GM12878 (cell line): Measurements from ENCODE around the gene TEX264. TPM values are rescaled to one million over a fixed set of nuclear protein-coding genes. Genes with fewer than 3 reads are reported as not detected.

Source experiments
- CBX3 ChIP-seq: fragments of 200-600 bp; sonication (generic); IDR thresholded peaks from 2 replicates; pipeline ENCODE4 v1.6.1; 2016; ENCODE audit warnings: low read depth, borderline replicate concordance
- CEBPZ ChIP-seq: fragments of 150-350 bp; IDR thresholded peaks from 2 replicates; pipeline ENCODE4 v1.6.1; 2016; ENCODE audit warnings: low read depth, low read length
- DPF2 ChIP-seq: fragments of 450-650 bp; IDR thresholded peaks from 2 replicates; pipeline ENCODE4 v1.6.1; 2017; ENCODE audit warnings: mild to moderate bottlenecking
- EP300 ChIP-seq, 2 experiments: fragments of 150-350 bp in 1 of 2; IDR thresholded peaks; 2 replicates each; pipeline ENCODE4 v1.6.1; 2011 to 2012; ENCODE audit warnings: low read depth in 2 of 2, low read length in 2 of 2, borderline replicate concordance in 1 of 2, improper control_type of control experiment in 1 of 2, inconsistent platforms in 1 of 2; ENCODE audit not compliant: control insufficient read depth in 1 of 2
- ETV6 ChIP-seq, 2 experiments: fragments of 450-650 bp in 1 of 2; IDR thresholded peaks in 1 of 2; conservative IDR thresholded peaks in 1 of 2; 2 replicates each; pipeline ENCODE4 v1.6.1; 2014; ENCODE audit warnings: antibody characterized with exemption in 1 of 2, borderline replicate concordance in 1 of 2, low read depth in 1 of 2, mild to moderate bottlenecking in 1 of 2, moderate library complexity in 1 of 2
- GABPA ChIP-seq: IDR thresholded peaks from 2 replicates; pipeline ENCODE4 v1.6.1; 2014; ENCODE audit warnings: antibody characterized with exemption, low read depth, mild to moderate bottlenecking, inconsistent platforms
- HDAC2 ChIP-seq: fragments of 200-600 bp; sonication (generic); IDR thresholded peaks from 2 replicates; pipeline ENCODE4 v1.6.1; 2017
- IKZF2 ChIP-seq, 2 experiments: fragments of 450-650 bp; IDR thresholded peaks; 2 replicates each; pipeline ENCODE4 v1.6.1; 2017; ENCODE audit warnings: mild to moderate bottlenecking in 2 of 2, moderate library complexity in 2 of 2
- NR2C1 ChIP-seq: fragments of 450-650 bp; IDR thresholded peaks from 2 replicates; pipeline ENCODE4 v1.6.1; 2017; ENCODE audit warnings: antibody characterized with exemption, mild to moderate bottlenecking, moderate library complexity
- REST ChIP-seq: IDR thresholded peaks from 2 replicates; pipeline ENCODE4 v1.6.1; 2012; ENCODE audit warnings: mild to moderate bottlenecking, low read depth, low read length
- SP1 ChIP-seq: IDR thresholded peaks from one replicate; pipeline ENCODE4 v1.6.1; 2011; ENCODE audit warnings: low read depth, low read length
- TCF3 ChIP-seq: IDR thresholded peaks from 2 replicates; pipeline ENCODE4 v1.6.1; 2012; ENCODE audit warnings: low read depth, mild to moderate bottlenecking, low read length, borderline replicate concordance; ENCODE audit not compliant: insufficient read depth
- ZNF687 ChIP-seq: fragments of 450-650 bp; IDR thresholded peaks from 2 replicates; pipeline ENCODE4 v1.6.1; 2017; ENCODE audit warnings: mild to moderate bottlenecking, moderate library complexity
- polyA plus RNA-seq, 11 experiments: library from polyadenylated mRNA; depleted of rRNA in 4 of 11; unstranded in 6 of 11; stranded (reverse) in 5 of 11; fragments of >200 nt; fragmentation: Nextera tagmentation in 4 of 11; fragmentation: Illumina TruSeq in 1 of 11; extraction: Ambion mirVana in 4 of 11; extraction: Trizol in 1 of 11; gene quantifications; 1 replicate in 1 of 11; 2 replicates in 10 of 11; pipeline versions ENCODE4 v1.2.1 to v1.2.3, GENCODE V29; 2011 to 2016; ENCODE audit warnings: inconsistent platforms in 2 of 11, missing spikeins in 2 of 11, low read depth in 1 of 11
- total RNA-seq, 4 experiments: library from RNA; depleted of rRNA in 3 of 4; stranded (reverse); fragments of >200 nt in 3 of 4; fragmentation: Illumina TruSeq in 1 of 4; extraction: Trizol in 1 of 4; gene quantifications; 2 replicates each; pipeline versions ENCODE4 v1.2.1 to v1.2.3, GENCODE V29; 2013 to 2021
- TF ChIP-seq, protein P1 (sequence below): fragments of 450-650 bp; formaldehyde crosslinking; IDR thresholded peaks from 2 replicates; pipeline ENCODE4 v1.4.0; 2022; ENCODE audit warnings: mild to moderate bottlenecking, moderate library complexity

TEX264 gene
- total and polyA plus RNA-seq, 10 of the 15 experiments (the other 5 are each of a cell fraction or from before 2014, with no cell fraction given), result 3.6 to 63.0 (median 52.4) TPM

- TF ChIP-seq ZNF687 (0 out of 2 replicates have a peak, but pooled peaks have one; percentile 38), CEBPZ (no peak), SP1 (peak; percentile 33), CBX3 (no peak), TCF3 (no peak), DPF2 (0 out of 2 replicates have a peak, but pooled peaks have one; percentile 48), GABPA (no peak), HDAC2 (no peak), NR2C1 (no peak), IKZF2 (IDR thresholded peaks at IDR 0.05) (peak; percentile 44 to 54; a peak in 3 of 4 replicates), ETV6 (conservative IDR thresholded peaks at IDR 0.05 in 1 of 2, IDR thresholded peaks at IDR 0.05 in 1 of 2; ENCODE audit: borderline replicate concordance in 1 of 2, low read depth in 1 of 2) (no peak), REST (no peak), EP300 (IDR thresholded peaks at IDR 0.05; ENCODE audit: borderline replicate concordance in 1 of 2, control insufficient read depth in 1 of 2, low read depth in 2 of 2, low read length in 2 of 2) (0 out of 4 replicates have a peak, but pooled peaks of 1 of the 2 experiments have one; percentile 20)
- TF ChIP-seq, protein P1, sequence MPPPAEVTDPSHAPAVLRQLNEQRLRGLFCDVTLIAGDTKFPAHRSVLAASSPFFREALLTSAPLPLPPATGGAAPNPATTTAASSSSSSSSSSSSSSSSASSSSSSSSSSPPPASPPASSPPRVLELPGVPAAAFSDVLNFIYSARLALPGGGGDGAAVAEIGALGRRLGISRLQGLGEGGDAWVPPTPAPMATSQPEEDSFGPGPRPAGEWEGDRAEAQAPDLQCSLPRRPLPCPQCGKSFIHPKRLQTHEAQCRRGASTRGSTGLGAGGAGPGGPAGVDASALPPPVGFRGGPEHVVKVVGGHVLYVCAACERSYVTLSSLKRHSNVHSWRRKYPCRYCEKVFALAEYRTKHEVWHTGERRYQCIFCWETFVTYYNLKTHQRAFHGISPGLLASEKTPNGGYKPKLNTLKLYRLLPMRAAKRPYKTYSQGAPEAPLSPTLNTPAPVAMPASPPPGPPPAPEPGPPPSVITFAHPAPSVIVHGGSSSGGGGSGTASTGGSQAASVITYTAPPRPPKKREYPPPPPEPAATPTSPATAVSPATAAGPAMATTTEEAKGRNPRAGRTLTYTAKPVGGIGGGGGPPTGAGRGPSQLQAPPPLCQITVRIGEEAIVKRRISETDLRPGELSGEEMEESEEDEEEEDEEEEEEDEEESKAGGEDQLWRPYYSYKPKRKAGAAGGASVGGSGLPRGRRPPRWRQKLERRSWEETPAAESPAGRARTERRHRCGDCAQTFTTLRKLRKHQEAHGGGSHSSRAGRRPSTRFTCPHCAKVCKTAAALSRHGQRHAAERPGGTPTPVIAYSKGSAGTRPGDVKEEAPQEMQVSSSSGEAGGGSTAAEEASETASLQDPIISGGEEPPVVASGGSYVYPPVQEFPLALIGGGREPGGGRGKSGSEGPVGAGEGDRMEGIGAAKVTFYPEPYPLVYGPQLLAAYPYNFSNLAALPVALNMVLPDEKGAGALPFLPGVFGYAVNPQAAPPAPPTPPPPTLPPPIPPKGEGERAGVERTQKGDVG (CRISPR knock-in tag), result no peak
Observed at GRCh38 chr3:51686512-51687215, 15.6 kb downstream of the TEX264 start (continued).
